HG03571 (cell line): Measurements from ENCODE around the gene SNX24.
A peak's percentile ranks its signal among the peaks of the same experiment; 100 is the strongest.

Source experiments
- ATAC-seq: cut with Tn5 transposase; IDR thresholded peaks from one replicate; pipeline ENCODE4 v1.9.1; 2021; ENCODE audit not compliant: unreplicated experiment

The SNX24 gene

DNA sequence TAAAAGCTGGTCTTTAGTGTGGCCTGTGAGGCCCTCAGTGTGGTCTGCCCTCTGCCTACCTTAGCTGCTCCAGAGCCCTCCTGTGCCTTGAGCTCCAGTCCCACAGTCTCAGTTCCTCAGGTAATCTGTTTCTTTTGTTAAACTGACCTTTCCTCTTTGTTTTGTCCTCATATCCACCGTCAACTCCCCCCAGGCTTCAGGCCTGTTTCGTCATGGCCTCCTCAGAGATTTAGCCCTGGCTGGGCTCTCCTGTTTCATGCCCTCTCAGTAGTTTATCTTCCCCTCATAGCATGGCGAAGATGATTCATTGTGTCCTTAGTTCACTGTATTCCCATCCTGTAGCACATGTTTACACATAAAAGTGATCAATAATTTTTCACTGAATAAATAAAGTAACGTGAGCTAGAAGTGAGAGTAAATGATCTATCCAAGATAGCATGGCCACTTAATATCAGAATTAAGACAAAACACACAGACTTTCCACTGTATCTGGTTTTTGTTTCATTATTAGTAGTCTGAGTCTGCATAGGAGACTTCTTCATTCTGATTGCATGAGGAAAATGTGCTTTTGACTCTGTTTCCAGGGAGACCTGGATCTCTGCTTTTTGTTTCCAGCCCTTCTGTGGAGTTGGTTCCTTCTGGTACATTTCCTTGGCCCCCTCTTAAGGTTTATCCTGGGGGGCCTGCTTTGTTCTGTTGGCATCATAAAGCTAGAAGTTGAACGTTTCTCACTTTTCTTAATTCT lies 70.5 kb downstream of the SNX24 start:
- ATAC-seq, result peak; percentile 88

DNA sequence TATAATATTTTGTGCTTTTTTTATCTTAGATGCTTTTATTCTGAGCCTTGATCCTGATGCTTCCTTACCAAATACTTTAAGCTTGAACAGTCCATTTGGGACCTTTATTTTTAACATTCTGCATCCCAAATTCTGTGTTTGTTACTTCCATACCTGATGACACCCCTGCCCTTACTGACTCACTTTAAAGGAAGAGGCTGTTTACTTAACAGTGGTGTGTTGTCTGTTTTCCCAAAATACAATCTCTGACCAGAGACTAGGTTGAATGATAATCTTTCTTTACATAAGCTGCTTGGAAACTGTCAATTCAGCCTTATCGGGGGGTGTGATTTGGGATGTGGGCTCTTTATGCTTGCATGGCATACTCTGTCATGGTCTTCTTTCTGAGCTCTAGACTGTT lies 71.1 kb downstream of the SNX24 start:
- no peak for ATAC-seq

DNA sequence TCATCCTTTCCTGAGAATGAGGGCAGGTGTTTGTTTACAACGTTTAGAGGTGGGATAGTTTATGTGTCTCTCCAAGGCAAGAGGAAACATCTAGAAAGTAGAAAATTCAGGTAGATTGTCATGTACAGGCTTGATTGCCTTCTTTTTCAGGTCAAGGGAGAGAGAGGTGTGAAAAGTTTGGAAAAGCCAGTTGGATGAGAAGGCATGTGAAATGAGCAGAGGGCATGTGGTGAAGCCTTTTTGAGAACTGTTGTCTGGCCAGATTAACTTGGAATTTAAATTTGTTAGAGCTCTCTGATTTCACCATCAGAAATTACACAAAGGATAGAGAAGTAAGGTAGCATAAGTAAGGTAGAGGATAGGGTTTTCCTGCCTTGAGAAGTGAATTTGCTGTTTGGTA lies 74.6 kb downstream of the SNX24 start:
- no peak for ATAC-seq

DNA sequence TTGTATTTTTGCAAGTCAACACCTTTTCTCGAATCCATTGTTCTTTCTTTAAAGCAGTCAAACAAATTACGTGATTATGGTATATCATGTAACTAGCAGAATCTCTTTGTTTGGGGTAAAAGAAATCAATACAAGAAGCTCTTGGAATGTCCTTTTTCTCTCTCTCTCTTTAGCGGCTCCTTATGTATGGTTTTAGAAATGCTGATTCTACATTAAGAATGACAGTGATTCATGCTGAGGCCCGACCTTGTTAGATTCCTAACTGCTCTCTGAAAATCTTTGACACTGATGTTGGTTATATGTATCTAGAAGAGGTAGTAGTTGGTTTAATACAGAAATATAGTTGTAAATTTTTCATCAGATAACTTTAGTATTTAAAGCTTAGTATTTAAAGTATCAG lies 76.4 kb downstream of the SNX24 start:
- ATAC-seq, result no peak

DNA sequence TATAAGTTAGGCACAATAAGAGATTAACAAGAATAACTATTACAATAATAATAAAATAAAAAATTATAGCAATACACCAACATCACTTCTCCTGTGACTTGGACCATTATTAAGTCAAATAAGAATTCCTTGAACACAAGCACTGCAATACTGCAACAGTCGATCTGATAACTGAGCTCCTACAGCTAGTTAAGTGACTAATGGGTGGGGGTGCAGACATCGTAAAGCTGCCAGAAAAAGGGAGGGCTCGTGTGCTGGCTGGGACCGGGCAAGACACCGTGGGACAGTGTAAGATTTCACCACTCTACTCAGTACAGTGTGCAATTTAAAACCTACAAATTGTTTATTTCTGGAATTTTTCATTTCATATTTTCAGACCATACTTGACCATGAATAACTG lies 78.8 kb downstream of the SNX24 start:
- ATAC-seq, result no peak

DNA sequence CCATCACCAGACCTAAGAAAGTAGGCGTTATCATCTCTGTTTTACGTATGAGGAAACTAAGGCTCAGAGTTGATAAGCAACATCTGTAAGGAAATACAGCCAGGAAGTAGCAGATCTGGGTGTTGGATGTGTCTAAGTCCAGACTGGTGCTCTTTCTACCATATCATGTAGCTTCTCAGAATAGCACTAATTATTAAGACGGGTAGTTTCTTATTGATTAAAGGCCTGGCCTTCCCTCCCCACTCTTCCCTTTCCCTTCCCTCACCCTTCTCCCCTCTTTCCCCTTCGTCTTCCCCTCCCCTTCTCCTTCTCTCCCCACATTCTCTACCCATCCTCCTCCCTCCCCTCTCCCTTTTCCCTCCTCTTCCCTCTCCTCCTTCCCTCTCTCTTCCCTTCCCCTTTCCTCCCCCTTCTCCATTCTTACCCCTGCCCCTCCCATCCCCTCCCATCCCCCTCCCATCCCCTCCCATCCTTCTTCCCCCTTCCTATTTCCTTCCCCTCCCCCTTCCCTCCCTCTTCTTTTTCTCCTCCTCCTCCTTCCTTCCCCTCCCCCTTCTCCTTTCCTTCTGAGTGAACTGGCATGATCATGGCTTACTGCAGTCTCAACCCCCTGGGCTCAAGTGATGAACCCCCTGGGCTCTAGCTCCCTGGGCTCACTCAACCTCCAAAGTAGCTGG lies 79.4 kb downstream of the SNX24 start:
- ATAC-seq, result no peak

DNA sequence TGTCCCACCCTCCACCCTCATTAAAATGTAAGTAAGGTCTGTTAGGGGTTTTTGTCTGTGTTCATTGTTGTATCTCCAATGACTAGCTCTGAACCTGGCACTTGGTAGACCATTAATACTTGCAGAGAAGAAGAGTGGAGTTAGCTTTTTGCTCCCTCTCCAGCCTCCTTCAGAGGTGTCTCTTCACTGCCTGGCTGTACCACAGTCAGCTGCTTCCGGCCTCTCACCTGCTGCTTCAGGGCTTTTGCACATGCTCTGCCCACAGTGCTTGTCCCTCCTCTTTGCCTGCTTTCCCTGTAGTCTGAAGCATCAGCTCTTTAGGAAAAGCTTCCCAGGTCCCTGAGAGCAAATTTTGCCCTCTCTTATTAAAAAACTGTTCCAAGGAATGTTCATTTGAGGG lies 83.6 kb downstream of the SNX24 start:
- no peak for ATAC-seq

DNA sequence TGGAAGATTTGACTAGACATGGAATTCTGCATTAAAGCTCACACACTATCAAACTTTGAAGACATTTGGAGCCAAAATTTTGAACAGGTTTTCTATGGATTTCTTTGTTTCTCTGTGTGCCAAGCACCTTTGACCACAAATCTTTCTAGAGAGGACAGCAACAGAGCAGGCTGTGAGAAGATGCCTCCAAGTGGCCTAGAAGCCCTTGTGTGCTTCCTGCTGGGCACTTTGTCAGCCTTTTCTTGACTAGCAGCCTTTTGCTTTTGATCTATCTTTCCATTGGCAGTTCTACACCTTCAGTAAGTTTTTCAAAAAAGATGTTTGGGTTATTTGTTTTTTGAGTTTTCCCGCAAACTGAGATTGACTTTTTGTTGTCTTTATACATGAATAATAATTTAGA lies 84.6 kb downstream of the SNX24 start:
- no peak for ATAC-seq

DNA sequence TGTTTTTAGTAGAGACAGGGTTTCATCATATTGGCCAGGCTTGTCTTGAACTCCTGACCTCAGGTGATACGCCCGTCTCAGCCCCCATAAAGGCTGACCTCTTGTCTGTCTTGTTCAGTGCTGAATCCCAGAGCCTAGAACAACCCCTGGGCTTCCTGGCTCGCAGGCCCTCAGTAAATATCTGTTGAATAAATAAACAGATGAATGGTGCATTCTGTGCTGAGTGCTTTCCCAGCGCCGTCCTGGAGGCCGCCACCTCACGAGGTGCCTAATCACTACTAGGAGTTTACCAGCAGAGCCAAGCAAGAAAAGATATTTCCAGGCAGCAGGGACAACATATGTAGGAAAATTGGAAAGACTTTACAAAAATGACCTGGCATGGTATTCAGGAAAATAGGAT lies 88.5 kb downstream of the SNX24 start:
- ATAC-seq, result no peak

DNA sequence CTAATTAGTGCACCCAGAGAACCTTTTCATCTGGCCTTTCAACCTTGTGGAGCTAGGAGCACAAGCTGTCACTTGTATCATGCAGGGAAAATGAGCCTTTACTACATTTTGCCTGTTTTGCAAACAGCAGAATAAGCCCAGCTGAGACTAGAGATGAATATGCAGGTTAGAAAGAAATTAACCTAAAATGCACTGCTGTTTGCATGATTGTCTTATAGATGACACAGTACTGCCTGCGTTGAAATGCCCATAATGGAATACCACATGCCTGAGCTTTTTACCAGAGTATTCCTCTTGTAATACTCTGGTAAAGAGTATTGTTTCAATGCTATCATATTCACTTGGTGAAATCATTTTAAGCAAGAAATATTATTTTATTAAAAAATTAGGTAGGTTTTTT lies 90.7 kb downstream of the SNX24 start:
- no peak for ATAC-seq

DNA sequence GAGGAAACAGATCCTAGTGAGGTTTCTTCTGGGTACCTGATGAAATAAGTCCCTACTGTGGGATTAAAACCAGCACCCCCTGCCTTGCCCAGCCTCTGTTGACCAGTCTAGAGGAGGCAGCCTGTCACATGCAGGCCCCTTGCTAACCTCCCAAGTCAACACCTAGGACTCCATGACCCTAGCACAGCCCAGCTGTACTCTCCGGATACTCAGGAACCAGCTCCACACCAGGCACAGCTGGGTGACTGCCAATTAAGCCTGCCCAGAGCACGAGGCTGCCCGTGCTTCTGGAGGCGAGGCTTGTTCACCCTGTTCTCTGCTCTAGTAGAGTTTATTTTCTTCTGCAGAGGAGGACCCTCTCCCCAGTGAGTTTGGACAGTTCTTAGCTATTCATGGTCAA lies 92.5 kb downstream of the SNX24 start:
- no peak for ATAC-seq

DNA sequence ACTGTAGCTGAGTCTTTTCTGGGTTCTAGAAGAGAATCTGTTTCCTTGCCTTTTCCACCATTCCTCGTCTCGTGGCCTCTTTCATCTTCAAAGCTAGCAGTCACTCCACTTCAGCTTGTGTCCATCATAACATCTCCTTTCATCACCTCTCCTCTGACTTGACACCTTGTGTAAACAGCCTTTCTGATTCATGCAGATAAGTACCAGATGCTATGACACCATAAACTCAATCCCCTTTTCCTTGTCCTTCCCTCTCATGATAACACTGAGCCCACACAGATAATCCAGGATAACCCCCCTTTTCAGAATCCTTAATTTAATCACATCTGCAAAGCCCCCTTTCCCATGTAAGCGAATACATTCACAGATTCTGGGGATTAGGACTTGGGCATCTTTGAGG lies 95.5 kb downstream of the SNX24 start:
- no peak for ATAC-seq

DNA sequence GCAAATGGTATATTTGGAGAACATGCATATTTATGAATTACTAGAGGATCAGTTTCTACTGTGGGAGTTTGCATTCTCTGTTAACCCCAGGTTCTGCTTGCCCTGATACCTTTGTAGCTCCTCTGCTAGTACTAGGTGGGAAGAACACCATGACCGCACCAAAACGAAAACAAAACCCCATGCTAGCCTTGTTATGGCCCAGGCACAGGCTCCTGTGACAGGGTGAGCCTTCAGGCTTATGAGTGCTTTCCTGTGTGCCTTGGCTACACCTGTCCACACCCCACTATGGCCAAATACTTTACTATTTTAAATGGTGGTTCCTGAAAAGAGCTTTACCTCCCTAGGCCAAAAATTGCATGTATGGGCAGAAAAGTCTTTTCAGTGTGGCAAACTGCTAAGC lies 96.3 kb downstream of the SNX24 start:
- no peak for ATAC-seq

DNA sequence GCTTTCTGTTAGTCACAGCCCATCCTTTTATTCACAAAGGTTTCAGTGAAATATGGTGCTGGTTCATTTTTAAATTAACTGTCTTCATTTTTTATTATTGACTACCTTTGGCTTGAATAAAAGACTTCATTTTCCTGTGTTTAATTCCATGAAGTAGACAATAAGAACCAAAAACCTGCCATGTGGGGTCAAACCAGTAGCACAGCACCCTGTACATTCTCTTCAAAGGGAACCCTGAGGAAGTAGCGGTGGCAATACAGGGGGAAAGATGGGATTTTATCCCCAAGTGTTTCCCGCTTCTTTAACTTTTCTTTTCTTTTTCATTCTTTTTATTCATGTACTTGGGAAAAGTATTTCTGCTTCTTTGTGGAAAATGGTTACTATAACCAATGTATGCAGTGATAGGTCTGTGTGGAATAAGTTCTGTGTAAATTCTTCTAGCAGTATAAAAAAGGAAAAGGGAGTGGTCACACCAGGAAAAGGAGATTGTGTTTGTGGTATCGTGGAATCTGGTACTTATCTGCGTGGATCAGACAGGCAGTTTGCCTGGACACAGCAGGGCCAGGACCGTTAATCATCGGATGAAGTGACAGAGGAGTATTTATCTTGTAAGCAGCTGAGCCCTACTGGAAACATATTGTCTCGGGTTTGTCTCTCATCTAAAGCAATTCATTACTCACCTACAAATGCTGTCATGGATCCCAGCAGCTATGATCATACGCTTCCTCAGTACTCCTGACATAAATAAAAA lies 96.9 kb downstream of the SNX24 start:
- ATAC-seq, result no peak

DNA sequence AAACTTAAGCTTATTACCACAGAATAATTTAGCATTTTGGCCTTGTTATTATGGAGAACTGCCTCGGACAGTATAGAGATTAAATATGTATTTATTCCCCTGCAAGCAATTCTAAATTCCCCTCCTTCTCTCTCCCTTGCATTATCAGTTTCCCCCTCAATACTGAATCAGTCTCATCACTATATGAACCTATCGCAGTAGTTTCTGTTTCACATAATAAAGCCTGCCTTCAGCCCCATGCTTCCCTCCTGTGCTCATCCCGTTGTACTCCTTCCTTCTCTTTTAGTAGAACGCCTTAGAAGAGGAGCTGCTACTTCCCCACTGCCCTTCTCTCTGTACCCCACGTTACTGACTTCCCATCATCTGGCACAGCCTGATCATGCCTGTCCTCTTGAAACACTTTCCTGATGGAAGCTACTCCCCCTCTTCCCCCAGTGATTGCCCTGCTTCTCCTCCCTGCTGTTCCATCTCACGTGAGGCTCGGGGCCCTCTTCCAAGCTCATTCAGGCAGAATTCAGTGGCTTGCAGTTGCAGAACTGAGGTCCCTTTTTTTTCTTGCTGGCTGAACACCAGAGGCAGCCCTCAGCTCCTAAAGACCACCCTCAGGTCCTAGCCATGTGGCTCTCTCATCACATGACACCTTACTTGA lies 97.8 kb downstream of the SNX24 start:
- ATAC-seq, result no peak

DNA sequence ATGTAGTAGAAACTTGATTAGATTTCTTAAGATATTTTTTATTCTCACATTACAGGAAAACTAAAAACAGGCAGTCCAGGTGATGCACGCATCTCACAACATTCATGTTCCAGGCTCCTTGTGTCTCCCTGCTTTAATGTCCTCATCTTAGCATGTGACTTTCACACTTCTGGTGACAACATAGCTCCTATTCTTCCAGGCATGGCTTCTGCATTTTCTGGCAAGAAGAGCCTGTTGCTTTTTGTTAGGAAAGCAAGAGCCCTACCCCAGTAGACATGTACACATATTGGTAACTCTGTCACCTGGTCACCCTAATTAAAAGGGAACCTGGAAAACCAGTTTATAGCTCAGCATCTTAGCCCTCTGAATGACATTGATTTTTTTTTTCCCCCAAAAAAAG lies 98.6 kb downstream of the SNX24 start:
- ATAC-seq, result no peak

DNA sequence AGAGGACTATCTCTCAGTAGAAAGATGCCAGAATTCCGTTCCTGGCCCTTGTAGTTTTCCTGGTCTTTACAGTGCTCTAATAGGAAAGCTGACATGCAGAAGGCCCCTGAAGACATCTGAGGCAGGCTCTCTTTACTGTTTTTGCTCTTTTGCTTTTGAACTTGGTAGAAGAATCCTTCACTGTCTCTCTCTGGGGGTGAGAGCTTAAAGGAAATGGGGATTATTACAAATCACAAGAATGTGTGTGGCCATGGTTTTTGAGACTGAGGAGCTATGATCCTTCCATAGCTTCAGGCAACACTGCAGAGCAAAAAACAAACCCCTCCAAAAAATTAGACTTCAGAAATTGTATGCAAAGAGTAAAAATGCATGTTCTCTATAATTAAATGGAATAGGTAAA lies 102.0 kb downstream of the SNX24 start:
- ATAC-seq, result no peak

DNA sequence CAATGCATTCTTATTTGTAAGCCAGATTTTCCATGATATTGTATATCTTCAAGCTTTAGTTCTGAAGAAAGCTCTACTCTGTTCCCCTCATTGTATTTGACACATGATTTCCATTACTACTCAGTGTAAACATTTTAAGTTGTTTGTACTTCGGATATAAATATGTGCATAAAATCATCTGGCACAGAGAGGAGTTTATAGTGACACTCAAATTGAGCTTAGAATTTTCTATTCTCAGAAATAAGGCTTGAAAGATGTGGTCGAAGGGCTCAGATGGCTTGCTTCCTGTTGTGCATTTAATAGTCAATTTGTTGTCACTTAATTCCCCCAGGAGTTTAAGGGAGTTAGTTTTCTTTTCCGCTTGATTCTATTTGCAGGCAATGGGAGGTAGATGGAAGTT lies 102.4 kb downstream of the SNX24 start:
- ATAC-seq, result no peak

DNA sequence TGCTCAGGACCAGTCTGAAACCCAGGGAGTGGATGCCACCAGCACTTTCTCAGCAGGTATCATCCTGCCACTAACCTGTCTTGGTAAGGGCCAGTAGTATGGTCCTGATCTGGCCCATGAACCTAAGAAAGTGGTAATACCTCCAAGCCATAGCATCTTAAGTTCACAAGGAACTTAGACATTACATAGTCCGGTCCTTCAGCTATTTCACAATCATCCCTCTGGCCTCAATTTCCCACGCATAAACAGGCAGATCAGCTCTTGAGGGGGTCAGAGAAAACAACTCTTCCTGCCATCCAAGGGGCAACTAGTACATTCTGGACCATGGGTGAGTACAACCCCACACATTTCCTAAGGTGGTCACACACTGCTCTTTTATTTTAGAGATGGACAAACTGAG lies 102.9 kb downstream of the SNX24 start:
- ATAC-seq, result no peak

DNA sequence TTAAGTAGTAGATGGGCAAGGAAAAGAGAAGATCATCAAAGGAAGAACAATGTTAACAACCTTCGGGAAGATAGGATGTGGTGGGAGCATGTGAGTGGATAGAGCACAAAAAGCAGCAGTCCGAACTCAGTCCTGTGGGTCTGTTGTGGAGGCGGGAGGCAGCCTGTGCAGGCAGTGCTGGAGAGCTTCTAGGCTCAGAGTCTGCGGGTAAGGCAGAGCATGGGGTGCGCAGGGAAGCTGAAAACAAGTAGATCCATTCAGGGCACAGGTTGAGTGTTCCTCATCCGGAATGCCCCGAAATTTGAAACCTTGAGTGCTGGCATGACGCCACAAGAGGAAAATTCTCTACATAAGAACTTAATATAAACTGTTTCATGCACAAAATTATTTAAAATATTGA lies 106.2 kb downstream of the SNX24 start:
- ATAC-seq, result no peak

DNA sequence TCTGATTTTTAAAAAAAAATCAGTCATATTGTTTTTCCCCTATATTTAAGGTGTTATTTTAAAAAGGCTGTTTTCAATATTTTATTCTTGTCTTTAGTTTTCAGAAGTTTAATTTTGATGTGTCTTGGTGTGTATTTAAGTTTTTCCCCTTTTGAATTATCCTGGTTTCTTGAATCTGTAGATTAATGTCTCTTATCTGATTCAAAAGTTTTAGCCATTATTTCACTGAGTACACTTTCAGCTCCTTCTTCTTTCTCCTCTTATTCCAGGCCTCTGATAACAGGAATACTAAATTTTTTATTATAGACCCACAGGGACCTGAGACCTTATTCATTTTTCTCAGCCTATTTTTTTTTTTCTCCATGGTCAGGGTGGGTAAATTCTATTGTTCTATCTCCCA lies 109.3 kb downstream of the SNX24 start:
- no peak for ATAC-seq

DNA sequence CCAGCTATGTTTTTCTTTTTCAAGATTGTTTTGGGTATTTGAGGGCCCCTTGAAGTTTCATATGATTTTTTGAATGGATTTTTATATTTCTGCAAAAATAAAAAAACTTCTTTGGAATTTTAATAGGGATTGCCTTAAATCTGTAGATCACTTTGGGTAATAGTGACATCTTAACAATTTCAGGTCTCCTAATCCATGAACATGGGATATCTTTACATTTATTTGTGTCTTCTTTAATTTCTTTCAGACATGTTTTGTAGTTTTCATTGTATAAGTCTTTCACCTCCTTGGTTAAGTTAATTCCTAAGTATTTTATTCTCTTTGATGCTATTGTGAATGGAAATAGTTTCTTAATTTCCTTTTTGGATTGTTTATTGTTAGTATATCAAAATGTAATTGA lies 112.0 kb downstream of the SNX24 start:
- ATAC-seq, result no peak
